Hepatocyte (in vitro differentiated cells): ENCODE results near the gene LASP1.

Source experiments
- EZH2 ChIP-seq: fragments of 200-600 bp; sonication (generic); IDR thresholded peaks from 2 replicates; pipeline ENCODE4 v1.6.1; 2016; ENCODE audit warnings: antibody characterized with exemption, mild to moderate bottlenecking, borderline replicate concordance
- TF ChIP-seq, protein P1 (sequence below): fragments of 200-600 bp; sonication (generic); IDR thresholded peaks from 2 replicates; pipeline ENCODE4 v1.5.1; 2016; ENCODE audit warnings: antibody characterized with exemption, mild to moderate bottlenecking; ENCODE audit not compliant: poor library complexity

- TF ChIP-seq, protein P1, sequence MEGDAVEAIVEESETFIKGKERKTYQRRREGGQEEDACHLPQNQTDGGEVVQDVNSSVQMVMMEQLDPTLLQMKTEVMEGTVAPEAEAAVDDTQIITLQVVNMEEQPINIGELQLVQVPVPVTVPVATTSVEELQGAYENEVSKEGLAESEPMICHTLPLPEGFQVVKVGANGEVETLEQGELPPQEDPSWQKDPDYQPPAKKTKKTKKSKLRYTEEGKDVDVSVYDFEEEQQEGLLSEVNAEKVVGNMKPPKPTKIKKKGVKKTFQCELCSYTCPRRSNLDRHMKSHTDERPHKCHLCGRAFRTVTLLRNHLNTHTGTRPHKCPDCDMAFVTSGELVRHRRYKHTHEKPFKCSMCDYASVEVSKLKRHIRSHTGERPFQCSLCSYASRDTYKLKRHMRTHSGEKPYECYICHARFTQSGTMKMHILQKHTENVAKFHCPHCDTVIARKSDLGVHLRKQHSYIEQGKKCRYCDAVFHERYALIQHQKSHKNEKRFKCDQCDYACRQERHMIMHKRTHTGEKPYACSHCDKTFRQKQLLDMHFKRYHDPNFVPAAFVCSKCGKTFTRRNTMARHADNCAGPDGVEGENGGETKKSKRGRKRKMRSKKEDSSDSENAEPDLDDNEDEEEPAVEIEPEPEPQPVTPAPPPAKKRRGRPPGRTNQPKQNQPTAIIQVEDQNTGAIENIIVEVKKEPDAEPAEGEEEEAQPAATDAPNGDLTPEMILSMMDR: no peak
- TF ChIP-seq EZH2: no peak
Observed at GRCh38 chr17:38911081-38911730, 41.3 kb downstream of the LASP1 start.
